NT2/D1 (cell line): Measurements from ENCODE around the gene PAQR7.

Source experiments
- SUZ12 ChIP-seq: IDR thresholded peaks from 2 replicates; pipeline ENCODE4 v1.6.1; 2011; ENCODE audit not compliant: insufficient read length, insufficient read depth; ENCODE audit errors: extremely low read depth
- ZNF274 ChIP-seq: IDR thresholded peaks from 2 replicates; pipeline ENCODE4 v1.6.1; 2011; ENCODE audit warnings: mild to moderate bottlenecking, low read depth, low read length

DNA sequence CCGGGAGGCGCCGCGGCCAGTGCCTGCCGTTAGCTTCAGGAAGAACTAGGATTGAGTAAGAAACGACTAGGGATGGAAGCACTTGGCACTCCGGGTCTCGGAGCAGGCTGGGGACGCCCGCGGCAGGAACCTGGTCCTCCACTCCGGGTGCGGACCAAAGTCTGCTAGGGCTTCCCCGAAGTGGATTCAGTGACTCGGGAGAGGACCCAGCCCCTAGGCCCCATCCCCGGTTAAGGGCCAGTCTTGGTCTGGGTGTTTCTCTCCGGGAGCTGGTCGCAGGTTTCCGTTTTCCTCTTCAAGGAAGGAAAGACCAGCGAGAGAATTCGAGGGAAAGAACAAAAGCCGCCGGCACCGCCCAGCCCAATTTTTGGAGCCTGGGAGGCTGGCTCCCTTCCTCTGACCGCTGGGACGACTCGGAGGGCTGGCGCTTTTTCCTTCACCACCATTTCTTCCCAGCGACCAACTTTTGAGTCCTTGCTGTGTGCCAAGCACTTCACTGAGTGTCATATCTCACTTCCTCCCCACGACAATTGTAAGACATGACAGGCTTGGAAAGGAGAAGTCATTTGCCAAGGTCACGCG lies 47.6 kb upstream of the PAQR7 start:
- no peak for TF ChIP-seq SUZ12
- no peak for TF ChIP-seq ZNF274
